ENCODE measurements around the gene SOHLH2.

Gene SOHLH2

GRCh38 chr13:36214163-36214921 is at the start of gene SOHLH2:
Gene SOHLH2 (minus strand): TSS chr13:36214556. CDS start chr13:36214526, 30 bp downstream.
- no peak for DNase-seq

GRCh38 chr13:36261976-36262375 is 47.6 kb upstream of the SOHLH2 start:
- no peak for DNase-seq

GRCh38 chr13:36261011-36261410 is 46.7 kb upstream of the SOHLH2 start:
- no peak for DNase-seq

GRCh38 chr13:36259361-36260137 is 45.2 kb upstream of the SOHLH2 start:
- no peak for DNase-seq

- DNase-seq, result no peak
These were observed 44.5 kb upstream of the SOHLH2 start for GRCh38 chr13:36258831-36259230.

- DNase-seq, result no peak
These were observed 37.2 kb upstream of the SOHLH2 start for GRCh38 chr13:36251526-36251925.

- DNase-seq, result no peak
These were observed 36.7 kb upstream of the SOHLH2 start for GRCh38 chr13:36251017-36251416.

- no peak for DNase-seq
These were observed 34.3 kb upstream of the SOHLH2 start for GRCh38 chr13:36248700-36249099.

GRCh38 chr13:36244990-36245389 is 30.6 kb upstream of the SOHLH2 start:
- no peak for DNase-seq

GRCh38 chr13:36244073-36244472 is 29.7 kb upstream of the SOHLH2 start:
- no peak for DNase-seq

GRCh38 chr13:36242761-36243160 is 28.4 kb upstream of the SOHLH2 start:
- DNase-seq, result no peak

- DNase-seq, result no peak
These were observed 16.9 kb upstream of the SOHLH2 start for GRCh38 chr13:36231236-36231635.

GRCh38 chr13:36224730-36225129 is 10.4 kb upstream of the SOHLH2 start:
- DNase-seq, result no peak

- no peak for DNase-seq
These were observed 5.5 kb upstream of the SOHLH2 start for GRCh38 chr13:36219883-36220282.

GRCh38 chr13:36217456-36217855 is 3.1 kb upstream of the SOHLH2 start:
- no peak for DNase-seq

- DNase-seq, result peak; percentile 7
These were observed 1.6 kb downstream of the SOHLH2 start for GRCh38 chr13:36212789-36213188.

GRCh38 chr13:36211567-36211966 is 2.8 kb downstream of the SOHLH2 start:
- no peak for DNase-seq

GRCh38 chr13:36210738-36211137 is 3.6 kb downstream of the SOHLH2 start:
- no peak for DNase-seq

- DNase-seq, result no peak
These were observed 6.7 kb downstream of the SOHLH2 start for GRCh38 chr13:36207672-36208071.

GRCh38 chr13:36193151-36193855 is 21.1 kb downstream of the SOHLH2 start:
- DNase-seq, result peak; percentile 41

- DNase-seq, result no peak
These were observed 22.2 kb downstream of the SOHLH2 start for GRCh38 chr13:36192166-36192565.

- DNase-seq, result no peak
These were observed 23.6 kb downstream of the SOHLH2 start for GRCh38 chr13:36190771-36191170.

- no peak for DNase-seq
These were observed 25.9 kb downstream of the SOHLH2 start for GRCh38 chr13:36188441-36188840.

GRCh38 chr13:36183901-36184300 is 30.5 kb downstream of the SOHLH2 start:
- DNase-seq, result no peak

Measured in NCI-H1436 (cell line).